B cell (primary cell): ENCODE data around the gene GNAL. TPM values are rescaled to one million over a fixed set of nuclear protein-coding genes. Genes with fewer than 3 reads are reported as not detected.

Experiments used
- ATAC-seq: fragments of 200-7000 bp; cut with Tn5 transposase; one replicate; pipeline ENCODE4 v1.10.0; 2021; ENCODE audit warnings: low read depth, mild to moderate bottlenecking, moderate number of reproducible peaks, moderate library complexity
- CTCF ChIA-PET: fragments of 350-600 bp; sonication (Branson Sonifier 250); formaldehyde crosslinking; loops from one replicate; lab custom pipeline; 2021; ENCODE audit warnings: antibody characterized with exemption, inconsistent platforms; lab: Charles Lee
- POLR2A ChIA-PET: fragments of 350-600 bp; sonication (Branson Sonifier 250); formaldehyde crosslinking; loops from one replicate; lab custom pipeline; 2021; ENCODE audit warnings: antibody characterized with exemption; lab: Charles Lee
- DNase-seq: peaks from one replicate; pipeline ENCODE4 v3.0.0; 2013
- H2AFZ ChIP-seq: 2 replicates; pipeline ENCODE4 v1.6.1; 2012; ENCODE audit warnings: mild to moderate bottlenecking, low read depth, low read length; ENCODE audit not compliant: insufficient read depth, poor library complexity, severe bottlenecking
- H3K27ac ChIP-seq, 2 donors: 1 replicate in 1 of 2; 2 replicates in 1 of 2; pipeline ENCODE4 v1.5.1; 2012 to 2013; ENCODE audit warnings: low read length in 2 of 2, mild to moderate bottlenecking in 2 of 2, moderate library complexity in 1 of 2
- H3K27me3 ChIP-seq, 4 experiments: fragments of 200-600 bp in 1 of 4; sonication (generic) in 1 of 4; replicated peaks in 1 of 4; 1 replicate in 2 of 4; 2 replicates in 2 of 4; pipeline versions ENCODE4 v1.6.1 to v1.7.0; 2013 to 2016; ENCODE audit warnings: low read length in 3 of 4, mild to moderate bottlenecking in 2 of 4, mixed read lengths in 1 of 4, moderate library complexity in 1 of 4; ENCODE audit not compliant: insufficient read depth in 4 of 4, control insufficient read depth in 3 of 4; ENCODE audit errors: control extremely low read depth in 1 of 4
- H3K36me3 ChIP-seq, 2 experiments: replicated peaks in 1 of 2; 1 replicate in 1 of 2; 2 replicates in 1 of 2; pipeline versions ENCODE4 v1.6.1 to v1.7.1; 2013; ENCODE audit warnings: low read length in 1 of 2; ENCODE audit not compliant: insufficient read depth in 2 of 2, control insufficient read depth in 1 of 2; ENCODE audit errors: control extremely low read depth in 1 of 2, extremely low read depth in 1 of 2
- H3K4me1 ChIP-seq, 2 donors: fragments of 200-600 bp in 1 of 2; sonication (generic) in 1 of 2; 1 replicate in 1 of 2; 2 replicates in 1 of 2; pipeline versions ENCODE4 v1.5.1 to v1.6.1; 2013 to 2017; ENCODE audit warnings: low read length in 2 of 2; ENCODE audit not compliant: control insufficient read depth in 2 of 2, insufficient read depth in 2 of 2
- H3K4me2 ChIP-seq: replicated peaks from 2 replicates; pipeline ENCODE3; 2012; ENCODE audit warnings: mild to moderate bottlenecking, low read depth, low read length; ENCODE audit not compliant: poor library complexity, severe bottlenecking
- H3K4me3 ChIP-seq, 5 experiments: fragments of 200-600 bp in 1 of 5; sonication (generic) in 1 of 5; 1 replicate in 3 of 5; 2 replicates in 2 of 5; pipeline versions ENCODE4 v1.5.1 to v1.7.0; 2011 to 2016; ENCODE audit warnings: low read length in 4 of 5, mild to moderate bottlenecking in 4 of 5, low read depth in 2 of 5, control low read depth in 1 of 5, moderate library complexity in 1 of 5; ENCODE audit not compliant: insufficient read depth in 1 of 5; ENCODE audit errors: control extremely low read depth in 1 of 5, extremely low read depth in 1 of 5
- H3K79me2 ChIP-seq: fragments of 200-600 bp; sonication (generic); one replicate; pipeline ENCODE4 v1.6.0; 2016; ENCODE audit warnings: low read length; ENCODE audit not compliant: control insufficient read depth, insufficient read depth
- H3K9ac ChIP-seq: fragments of 200-600 bp; sonication (generic); 2 replicates; pipeline ENCODE4 v1.6.1; 2017; ENCODE audit warnings: mild to moderate bottlenecking, low read length, moderate library complexity
- H3K9me3 ChIP-seq, 3 donors: one replicate each; pipeline versions ENCODE4 v1.6.1 to v1.7.1; 2013; ENCODE audit warnings: low read length in 2 of 3; ENCODE audit not compliant: control insufficient read depth in 2 of 3, insufficient read depth in 1 of 3; ENCODE audit errors: control extremely low read depth in 1 of 3
- H4K20me1 ChIP-seq: 2 replicates; pipeline ENCODE4 v1.6.0; 2012; ENCODE audit warnings: mild to moderate bottlenecking, low read length; ENCODE audit not compliant: insufficient read depth, control insufficient read depth, poor library complexity, severe bottlenecking
- H3K27ac Mint-ChIP-seq: one replicate; pipeline ENCODE4 v1.8.0; 2021; ENCODE audit warnings: mixed read lengths
- H3K27me3 Mint-ChIP-seq: one replicate; pipeline ENCODE4 v1.8.0; 2021; ENCODE audit warnings: mixed read lengths
- H3K4me1 Mint-ChIP-seq: one replicate; pipeline ENCODE4 v1.8.0; 2021; ENCODE audit warnings: mixed read lengths
- H3K4me3 Mint-ChIP-seq: one replicate; pipeline ENCODE4 v1.8.0; 2021; ENCODE audit warnings: mixed read lengths
- H3K9me3 Mint-ChIP-seq: one replicate; pipeline ENCODE4 v1.8.0; 2022; ENCODE audit warnings: mixed read lengths; ENCODE audit not compliant: insufficient read depth
- EZH2 ChIP-seq: IDR thresholded peaks from 2 replicates; pipeline ENCODE4 v1.6.1; 2012; ENCODE audit warnings: borderline replicate concordance, low read depth, mild to moderate bottlenecking, moderate library complexity, low read length; ENCODE audit not compliant: insufficient read depth, poor library complexity, severe bottlenecking
- WGBS: methylation state at CpG from one replicate; pipeline ENCODE4 v1.1.5; 2013; ENCODE audit warnings: missing lambda C conversion rate; ENCODE audit not compliant: insufficient coverage; 5-methylcytosine and 5-hydroxymethylcytosine counted together
- intact Hi-C: fragments of 100-400 bp; cut with micrococcal nuclease; formaldehyde crosslinking; loops from one replicate; pipeline ENCODE4 v1.10.0; 2022
- polyA plus RNA-seq: library from polyadenylated mRNA; depleted of rRNA; stranded (reverse); fragments of >200 nt; gene quantifications from 2 replicates; pipeline ENCODE4 v1.2.3, GENCODE V29; 2012
- total RNA-seq, 2 donors: library from RNA; stranded (reverse); fragments of 120-200 nt in 1 of 2; gene quantifications; 1 replicate in 1 of 2; 2 replicates in 1 of 2; pipeline versions ENCODE4 v1.2.3 to v1.2.4, GENCODE V29; 2013 to 2022
- TF ChIP-seq, protein P1 (sequence below): fragments of 200-600 bp; IDR thresholded peaks from one replicate; pipeline ENCODE4 v1.8.0; 2022; ENCODE audit warnings: antibody characterized with exemption, mild to moderate bottlenecking

The GNAL gene
- total and polyA plus RNA-seq, 2 donors (not counting 1 experiment from before 2014, with no cell fraction given): 0.01 to 0.12 TPM

DNA sequence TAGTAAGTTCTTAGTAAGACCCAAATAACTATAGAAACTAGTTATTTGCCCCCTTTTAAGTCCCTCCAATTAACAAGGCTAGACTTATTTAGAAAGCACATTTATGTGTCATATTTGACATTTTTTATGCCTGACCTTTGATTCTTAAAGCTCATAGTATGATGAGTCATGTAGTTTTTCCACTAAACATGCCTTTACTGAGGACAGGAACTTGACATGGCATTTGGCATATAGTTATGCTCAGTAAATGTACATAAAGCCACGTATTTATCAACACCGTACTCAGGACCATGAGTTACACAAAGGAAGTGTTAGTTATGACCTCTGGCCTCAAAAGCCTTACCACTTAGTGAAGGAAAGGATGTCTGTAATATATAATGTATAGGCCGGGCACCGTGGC, 78.9 kb downstream of the GNAL start:
- Histone ChIP-seq H3K36me3 (no peaks in the 10 kb centered on the region), H3K9ac (no peak overlapping the region), H3K79me2 (no peaks in the 10 kb centered on the region), H3K9me3 (no peaks in the 10 kb centered on the region), H3K4me2 (no peak overlapping the region), H4K20me1 (no peaks in the 10 kb centered on the region), H2AFZ (no peak overlapping the region), H3K27ac (no peak overlapping the region), H3K27me3 (peaks cover 0 to 3% (median 0%) of the 10 kb centered on the region in 4 experiments), H3K4me3 (no peak overlapping the region), H3K4me1 (no peaks in the 10 kb centered on the region)
- peaks cover 8% of the 10 kb centered on the region for H3K27me3 Mint-ChIP-seq
- CTCF ChIA-PET: no interaction called here
- TF ChIP-seq, protein P1, sequence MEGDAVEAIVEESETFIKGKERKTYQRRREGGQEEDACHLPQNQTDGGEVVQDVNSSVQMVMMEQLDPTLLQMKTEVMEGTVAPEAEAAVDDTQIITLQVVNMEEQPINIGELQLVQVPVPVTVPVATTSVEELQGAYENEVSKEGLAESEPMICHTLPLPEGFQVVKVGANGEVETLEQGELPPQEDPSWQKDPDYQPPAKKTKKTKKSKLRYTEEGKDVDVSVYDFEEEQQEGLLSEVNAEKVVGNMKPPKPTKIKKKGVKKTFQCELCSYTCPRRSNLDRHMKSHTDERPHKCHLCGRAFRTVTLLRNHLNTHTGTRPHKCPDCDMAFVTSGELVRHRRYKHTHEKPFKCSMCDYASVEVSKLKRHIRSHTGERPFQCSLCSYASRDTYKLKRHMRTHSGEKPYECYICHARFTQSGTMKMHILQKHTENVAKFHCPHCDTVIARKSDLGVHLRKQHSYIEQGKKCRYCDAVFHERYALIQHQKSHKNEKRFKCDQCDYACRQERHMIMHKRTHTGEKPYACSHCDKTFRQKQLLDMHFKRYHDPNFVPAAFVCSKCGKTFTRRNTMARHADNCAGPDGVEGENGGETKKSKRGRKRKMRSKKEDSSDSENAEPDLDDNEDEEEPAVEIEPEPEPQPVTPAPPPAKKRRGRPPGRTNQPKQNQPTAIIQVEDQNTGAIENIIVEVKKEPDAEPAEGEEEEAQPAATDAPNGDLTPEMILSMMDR: no peak
- TF ChIP-seq EZH2: no peak
- ATAC-seq (no peak), DNase-seq (no peak)
- intact Hi-C loops: no loop called here
- POLR2A ChIA-PET: no interaction called here
- no peaks in the 10 kb centered on the region for H3K4me1 Mint-ChIP-seq
- H3K9me3 Mint-ChIP-seq: no peaks in the 10 kb centered on the region
- no peak overlapping the region for H3K27ac Mint-ChIP-seq
- no peak overlapping the region for H3K4me3 Mint-ChIP-seq
- no CpG with 5 or more reads among the region's 4 CpGs for WGBS

- ATAC-seq: no peak
- no peaks in the 10 kb centered on the region for H3K36me3 ChIP-seq
- no peaks in the 10 kb centered on the region for H4K20me1 ChIP-seq
- no peaks in the 10 kb centered on the region for H3K9me3 ChIP-seq
- H3K4me3 ChIP-seq: no peak overlapping the region
- H3K27ac ChIP-seq: no peak overlapping the region
- Mint-ChIP-seq H3K27ac (no peak overlapping the region), H3K4me1 (no peaks in the 10 kb centered on the region), H3K27me3 (peaks cover 4% of the 10 kb centered on the region), H3K4me3 (no peak overlapping the region), H3K9me3 (no peaks in the 10 kb centered on the region)
- peaks cover 0 to 5% (median 1%) of the 10 kb centered on the region in 4 experiments for H3K27me3 ChIP-seq
- ChIA-PET POLR2A (no interaction called here), CTCF (interaction anchor here (1.4 kb wide), 1 partner anchor 162 kb away, joined by 3 read pairs; no protein-coding TSS in a partner anchor)
- H3K4me1 ChIP-seq: no peaks in the 10 kb centered on the region
- H3K9ac ChIP-seq: no peak overlapping the region
- intact Hi-C loops: no loop called here
- WGBS: 92% methylated on average over 11 of the region's 16 CpGs
- H2AFZ ChIP-seq: no peak overlapping the region
- H3K4me2 ChIP-seq: no peak overlapping the region
- no peaks in the 10 kb centered on the region for H3K79me2 ChIP-seq
- no peak for DNase-seq
- no peak for TF ChIP-seq EZH2
These were observed 86.5 kb downstream of the GNAL start for GRCh38 chr18:11775436-11776174.
